GM04503 (cell line): ENCODE measurements around the gene KDM2B.
A peak's percentile ranks its signal among the peaks of the same experiment; 100 is the strongest.

Experiments used
- DNase-seq: peaks from one replicate; pipeline ENCODE4 v3.0.0-alpha.2; 2012; ENCODE audit warnings: low read depth

Gene KDM2B

DNA sequence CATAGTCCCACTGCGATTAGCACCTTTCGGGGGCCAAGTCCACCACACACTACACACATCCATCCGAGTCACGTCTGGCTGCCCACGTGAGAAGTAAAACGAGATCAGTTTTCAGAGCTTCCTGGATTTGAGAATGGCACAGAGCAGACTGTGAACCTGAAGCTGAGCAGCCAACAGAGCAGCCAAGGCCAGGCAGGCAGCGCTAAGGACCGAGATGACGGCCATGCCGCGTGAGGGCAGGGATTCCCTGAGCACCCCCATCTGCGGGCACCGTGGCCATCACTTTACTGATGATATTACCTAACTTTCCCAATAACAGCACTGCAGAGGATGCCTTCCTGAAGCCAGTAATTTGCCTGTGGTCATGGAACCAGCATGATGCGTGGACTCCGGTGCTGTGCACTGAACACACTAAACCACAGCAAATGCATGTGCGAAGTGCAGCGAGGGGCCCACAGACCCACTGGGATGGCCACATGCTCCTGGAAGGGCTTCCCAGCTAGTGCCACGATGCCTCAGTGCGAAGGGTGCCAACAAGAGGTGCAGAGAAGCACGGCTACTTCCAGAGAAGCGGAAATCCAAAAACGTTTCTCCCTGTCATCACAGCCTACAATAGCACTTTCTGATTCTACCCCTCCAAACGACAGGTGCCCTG lies 124.9 kb downstream of the KDM2B start:
- no peak for DNase-seq

DNA sequence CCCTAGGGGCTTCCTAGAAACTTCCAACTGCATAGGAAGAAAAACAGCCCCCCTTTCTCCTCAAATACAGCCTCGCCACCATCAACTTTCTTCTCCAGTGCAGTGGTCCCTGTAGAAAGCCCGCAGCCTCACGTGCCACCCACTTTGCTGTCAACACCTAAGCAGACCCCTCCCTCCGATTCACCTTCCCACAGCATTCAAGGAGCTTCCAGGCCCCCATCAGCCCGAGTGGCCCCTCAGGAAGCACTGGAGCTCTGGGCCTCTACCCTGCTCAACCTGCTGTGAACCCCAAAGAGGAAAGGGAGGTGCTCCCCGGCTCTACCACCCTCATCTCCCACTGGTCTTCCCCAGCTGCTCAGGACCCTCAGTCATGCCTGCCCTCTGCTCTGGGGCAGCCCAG lies 125.9 kb downstream of the KDM2B start:
- DNase-seq, result no peak

DNA sequence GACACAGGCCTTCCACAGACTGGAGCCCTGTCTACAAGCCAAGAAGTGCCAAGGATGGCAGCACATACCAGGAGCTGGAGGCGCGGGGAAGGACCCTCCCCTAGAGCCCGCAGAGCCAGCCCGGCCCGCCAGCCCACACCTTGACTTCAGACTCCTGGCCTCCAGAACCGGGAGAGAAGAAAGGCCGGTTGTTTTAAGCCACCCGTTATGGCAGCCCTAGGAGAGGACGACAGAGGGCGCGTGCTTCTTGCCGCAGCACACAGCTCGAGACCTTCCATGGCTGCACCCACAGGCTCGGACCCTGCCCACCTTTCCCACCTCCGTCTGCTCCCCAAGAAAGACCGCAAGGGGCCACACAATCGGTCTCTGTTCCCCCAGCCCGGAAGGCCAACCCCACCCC lies 127.2 kb downstream of the KDM2B start:
- no peak for DNase-seq

DNA sequence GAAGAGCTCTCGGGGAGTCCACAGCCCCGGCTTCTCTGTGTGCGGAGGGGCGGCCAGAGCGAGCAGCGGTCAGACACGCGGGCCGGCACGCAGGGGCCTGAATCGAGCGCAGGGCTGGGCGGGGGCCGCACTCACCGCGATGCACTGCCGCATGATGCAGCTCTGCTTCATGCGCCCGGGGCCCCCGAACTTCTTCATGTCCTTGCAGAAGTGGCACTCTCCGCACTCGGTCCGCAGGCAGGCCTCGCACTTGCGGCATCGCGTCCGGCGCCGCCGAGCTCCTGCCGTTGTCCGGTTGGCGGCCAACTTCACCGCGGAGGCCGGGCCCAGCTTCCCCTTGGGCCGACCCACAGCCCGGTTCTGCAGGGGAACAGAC lies 127.8 kb downstream of the KDM2B start:
- no peak for DNase-seq

DNA sequence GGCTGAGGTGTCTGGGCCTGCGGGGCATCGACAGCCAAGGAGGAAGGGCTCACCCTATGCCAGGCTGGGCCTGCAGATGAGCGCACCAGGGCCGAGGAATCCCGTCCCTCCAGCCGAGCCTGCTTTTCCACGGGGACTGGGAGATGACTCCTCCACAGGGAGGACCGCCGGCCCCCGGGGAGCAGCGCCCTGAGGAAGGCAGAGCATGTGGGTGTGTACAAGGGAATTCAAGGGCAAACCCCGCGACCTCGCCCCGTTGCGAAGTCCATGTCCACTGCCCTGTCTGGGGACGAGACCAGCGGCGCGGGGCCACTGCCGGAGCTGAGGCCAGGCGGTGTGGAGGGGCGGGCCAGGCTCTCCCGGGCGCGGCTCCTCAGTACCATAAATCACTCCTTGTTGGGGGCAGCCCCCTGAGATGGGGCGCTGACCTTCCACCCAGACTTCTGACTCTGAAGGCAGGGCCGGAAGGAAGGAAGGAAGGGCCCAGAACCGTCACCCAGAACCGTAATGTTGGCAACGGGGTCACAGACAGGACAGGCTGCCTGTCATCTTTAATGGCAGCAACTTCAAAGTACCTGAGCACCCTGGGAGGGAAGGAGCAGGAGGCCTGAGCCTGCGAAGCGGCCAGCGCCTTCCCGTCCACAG lies 128.4 kb downstream of the KDM2B start:
- DNase-seq, result peak; percentile 35

DNA sequence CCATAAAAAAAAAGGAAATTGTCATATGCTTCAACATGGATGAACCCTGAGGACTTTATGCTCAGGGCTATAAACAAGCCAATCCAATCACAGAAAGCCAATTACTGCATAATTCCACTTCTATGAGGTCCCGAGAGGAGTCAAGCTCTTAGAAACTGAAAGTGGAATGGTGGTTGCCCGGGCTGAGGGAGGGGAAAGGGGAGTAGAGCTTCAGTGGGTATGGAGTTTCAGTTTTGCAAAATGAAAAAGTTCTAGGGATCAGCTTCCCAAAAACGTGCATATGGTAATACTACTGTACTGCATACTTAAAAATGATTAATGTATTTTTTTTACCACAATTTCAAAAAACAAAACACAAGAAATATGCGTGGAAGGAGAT lies 128.9 kb downstream of the KDM2B start:
- DNase-seq, result peak; percentile 28

DNA sequence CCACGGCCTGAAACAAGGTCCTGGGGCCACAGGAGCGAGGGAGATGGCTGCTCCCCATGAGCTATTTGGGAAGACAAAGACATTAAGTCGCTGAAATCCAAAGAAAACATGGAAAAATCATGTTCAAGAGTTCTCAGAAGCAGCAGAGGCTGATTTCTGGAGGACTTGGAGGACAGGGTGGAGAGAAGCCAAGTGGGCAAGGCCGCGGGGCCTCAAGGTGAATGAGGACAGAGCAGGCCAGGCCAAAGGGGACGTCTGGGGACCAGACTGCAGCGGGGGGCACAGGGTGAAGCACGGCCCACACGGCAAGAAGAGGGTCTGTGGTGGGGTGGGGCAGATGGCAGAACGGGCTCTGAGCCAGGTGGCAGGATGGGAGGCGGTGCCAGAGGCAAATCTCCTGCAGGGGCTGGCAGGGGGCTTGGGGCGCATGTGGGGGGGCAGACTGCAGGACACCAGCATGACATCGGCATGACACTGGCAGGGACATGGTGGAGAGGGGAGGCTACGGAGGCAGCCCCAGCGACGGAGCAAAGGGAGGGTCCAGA lies 132.0 kb downstream of the KDM2B start:
- no peak for DNase-seq

DNA sequence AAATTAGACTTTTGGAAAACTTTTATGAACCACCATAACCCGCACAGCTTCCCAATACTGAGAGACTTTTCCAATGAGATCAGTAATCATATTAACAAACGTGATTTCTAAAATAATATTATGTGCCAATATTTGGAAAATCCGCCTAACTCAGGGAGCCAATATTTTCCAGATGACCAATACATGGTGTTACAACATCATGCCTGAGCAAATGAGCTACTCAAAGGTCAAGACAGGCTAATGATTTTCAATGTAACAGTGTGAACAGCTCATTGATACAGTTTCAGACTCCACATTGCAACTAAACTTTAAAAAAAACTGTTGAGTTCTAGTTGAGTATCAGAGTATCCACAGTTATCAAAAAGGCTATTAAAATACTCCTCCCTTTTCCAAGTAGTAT lies 134.1 kb downstream of the KDM2B start:
- no peak for DNase-seq

DNA sequence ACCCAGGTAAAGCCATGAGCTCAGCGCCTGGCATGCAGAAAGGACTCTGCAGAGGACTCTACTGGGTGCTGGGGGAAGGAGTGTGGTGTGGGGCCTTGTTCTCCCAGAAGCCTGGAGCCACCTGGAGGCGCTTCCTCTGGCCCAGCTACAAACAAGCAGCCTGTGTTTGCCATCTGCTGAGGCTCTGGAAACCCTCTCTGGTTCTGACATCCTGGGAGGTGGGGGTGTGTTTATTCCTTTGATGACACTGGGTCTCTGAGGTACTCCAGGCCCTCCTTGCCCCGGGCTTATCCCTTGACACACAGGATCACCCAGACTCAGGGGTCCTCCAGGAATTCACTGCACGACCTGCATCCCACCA lies 136.0 kb downstream of the KDM2B start:
- no peak for DNase-seq

DNA sequence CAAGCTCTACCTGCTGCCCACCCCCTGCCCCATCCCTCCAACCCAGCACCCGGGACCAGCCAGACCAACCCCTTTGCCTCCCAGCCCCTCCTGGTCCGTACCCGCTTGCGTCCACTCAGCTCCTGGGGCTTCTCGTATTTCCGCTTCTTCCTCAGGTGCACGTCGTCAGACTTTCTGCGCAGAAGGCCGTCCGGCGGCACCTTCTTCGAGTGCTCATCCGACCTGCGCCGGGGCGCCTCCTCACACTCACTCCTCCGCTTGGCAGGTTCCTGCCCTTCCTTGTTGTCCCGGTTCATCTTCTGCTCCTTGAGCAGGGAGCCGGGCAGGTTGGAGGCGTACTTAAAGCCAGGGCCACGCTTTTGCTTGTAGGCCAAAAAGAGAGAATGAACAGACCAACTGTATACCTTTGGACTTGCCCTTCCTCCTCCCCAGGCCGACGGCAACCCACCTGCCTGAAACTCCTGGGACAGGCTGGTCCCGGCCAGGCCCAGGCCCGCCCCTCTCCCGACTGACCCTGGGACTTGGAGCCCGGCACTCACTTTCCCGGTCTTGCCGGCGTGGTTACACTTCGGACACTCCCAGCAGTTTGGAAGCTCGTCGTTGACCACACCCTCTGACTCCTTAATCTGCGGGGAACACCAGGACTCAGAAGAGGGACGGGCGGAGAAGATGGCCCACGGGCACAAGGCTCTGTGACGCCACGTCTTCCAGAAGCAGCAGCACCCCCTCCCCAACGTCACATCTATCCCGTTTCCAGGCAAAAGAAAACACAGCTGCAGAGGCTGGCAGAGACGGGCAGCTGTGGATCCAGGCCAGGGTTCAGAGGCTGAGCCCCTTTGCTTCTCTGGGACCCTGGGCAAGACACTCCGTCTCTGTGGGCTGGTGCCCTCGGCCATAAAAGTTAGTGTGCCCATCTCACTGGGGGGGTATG lies 136.6 kb downstream of the KDM2B start:
- DNase-seq, result no peak

DNA sequence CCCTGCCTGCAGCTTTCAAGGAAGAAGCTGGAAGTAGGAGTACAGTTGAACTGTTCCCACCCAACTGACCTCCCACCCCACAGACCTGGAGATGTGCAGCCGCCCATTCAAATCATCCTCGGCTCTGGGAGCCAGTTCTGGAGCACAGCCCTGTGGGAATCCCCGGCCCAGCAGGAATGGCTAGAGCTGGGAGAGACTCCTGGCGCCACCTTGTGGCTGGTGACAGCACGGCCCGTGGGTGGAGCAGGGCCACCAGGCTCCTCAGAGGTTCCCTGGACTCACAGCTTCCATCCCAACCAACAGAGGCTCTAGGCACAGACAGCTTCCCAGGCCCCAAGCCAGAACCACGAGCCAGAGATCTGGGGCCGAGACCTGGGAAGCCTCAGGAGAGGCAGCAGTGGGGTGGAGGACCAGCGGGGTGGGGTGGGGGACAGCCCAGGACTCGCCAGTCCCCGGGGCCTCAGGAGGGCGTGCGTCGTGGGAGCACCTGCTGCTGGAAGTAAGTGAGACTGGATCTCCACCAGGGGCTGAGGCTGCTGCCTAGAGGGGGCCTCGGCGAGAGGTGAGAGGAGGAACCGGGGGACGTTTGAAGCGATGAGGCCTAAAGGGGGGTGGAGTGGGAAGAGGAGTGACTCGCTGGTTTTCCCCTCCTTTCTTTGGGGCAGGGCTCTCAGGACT lies 137.5 kb downstream of the KDM2B start:
- DNase-seq, result no peak

DNA sequence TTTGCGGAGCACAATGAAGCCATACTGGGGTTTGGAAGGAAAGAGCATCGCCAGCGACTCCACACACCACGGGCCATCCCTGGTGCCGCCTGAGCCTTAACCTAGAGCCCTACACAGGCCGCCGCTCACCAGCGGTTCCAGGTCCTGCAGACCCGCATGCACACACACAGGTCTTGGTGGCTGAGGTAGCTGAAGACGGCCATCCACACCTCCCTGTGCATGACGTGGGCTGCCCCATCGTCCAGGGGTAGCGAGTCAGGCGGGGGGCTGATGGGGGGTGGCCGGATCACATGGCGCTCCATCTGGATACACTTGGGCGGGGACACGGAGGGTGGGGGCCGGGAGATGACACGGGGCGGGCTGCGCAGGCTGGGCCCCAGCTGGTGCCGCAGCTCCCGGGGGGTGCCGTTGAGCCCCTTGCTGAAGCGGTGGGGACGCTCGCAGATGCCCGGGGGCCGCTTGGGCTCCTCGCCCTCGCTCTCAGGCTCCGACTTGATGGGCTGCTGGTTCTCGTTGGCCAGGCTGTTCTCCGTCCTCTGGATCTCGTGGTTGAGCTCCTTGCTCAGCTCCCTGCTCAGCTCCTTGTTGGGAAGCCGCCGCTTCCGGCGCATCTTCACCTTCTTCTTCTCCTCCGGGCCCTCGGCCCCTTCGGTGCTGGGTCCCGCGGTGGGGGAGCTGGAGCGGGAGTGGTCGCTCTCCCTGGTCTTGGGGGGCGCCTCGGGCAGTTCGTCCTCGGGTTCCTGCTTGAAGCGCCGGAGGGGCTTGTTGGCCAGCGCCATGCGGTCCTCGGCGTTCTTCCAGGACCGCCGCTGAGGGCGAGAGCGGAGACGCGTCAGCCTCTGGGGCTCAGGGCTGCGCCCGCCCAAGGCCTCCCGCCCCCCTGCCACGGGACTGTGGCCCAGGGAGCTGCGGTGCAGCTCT lies 138.5 kb downstream of the KDM2B start:
- no peak for DNase-seq

DNA sequence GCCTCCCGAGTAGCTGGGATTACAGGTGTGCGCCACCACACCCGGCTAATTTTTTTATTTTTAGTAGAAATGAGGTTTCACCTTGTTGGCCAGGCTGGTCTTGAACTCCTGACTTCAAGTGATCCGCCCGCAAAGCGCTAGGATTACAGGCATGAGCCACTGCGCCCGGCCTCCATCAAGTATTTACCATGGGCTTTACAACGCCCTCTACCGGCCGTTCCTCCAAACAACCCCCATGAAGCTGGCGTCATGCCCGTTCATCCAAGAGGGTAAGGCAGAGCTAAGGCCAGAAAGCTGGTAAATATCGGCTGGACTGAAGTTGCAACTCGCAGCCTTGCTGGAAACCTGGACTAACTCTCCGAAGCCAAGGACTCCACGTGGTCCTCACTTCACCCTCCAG lies 139.3 kb downstream of the KDM2B start:
- no peak for DNase-seq

DNA sequence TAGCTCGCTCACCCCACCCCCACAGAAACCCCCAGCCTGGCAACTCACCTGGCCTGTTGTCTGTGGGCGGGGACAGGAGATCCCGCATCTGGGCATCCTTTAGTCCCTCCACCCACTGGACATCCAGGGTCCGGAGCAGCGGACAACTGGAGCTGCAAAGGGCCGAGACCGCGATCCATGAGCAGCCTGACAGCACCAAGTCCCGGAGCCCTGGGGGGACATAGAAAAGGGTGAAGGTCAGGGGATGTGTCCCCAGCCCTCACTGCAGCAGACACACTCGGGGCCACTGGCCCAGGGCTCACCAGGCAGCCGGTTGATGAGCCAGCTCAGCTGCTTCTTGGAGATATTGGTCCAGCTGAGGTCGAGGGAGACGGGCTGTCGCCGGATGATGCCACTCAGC lies 140.1 kb downstream of the KDM2B start:
- DNase-seq, result no peak

DNA sequence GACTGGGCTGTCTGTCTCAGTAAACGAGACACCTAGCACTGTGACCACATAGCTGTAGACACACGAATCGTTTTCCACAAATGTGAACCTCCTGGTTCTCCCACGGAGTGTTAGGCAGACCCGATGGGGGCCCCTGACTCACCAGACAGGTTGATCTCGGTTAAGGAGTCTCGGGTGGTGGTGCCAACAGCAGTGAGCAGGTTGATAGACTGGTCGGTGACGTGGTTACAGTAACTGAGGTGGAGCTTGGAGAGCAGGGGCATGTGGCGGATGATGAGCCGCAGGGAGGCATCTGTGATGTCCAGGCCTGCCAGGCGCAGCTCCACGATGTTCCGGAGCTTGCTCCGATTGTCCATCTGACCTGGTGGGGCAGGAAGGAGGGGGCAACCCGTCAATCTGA lies 141.1 kb downstream of the KDM2B start:
- DNase-seq, result no peak

DNA sequence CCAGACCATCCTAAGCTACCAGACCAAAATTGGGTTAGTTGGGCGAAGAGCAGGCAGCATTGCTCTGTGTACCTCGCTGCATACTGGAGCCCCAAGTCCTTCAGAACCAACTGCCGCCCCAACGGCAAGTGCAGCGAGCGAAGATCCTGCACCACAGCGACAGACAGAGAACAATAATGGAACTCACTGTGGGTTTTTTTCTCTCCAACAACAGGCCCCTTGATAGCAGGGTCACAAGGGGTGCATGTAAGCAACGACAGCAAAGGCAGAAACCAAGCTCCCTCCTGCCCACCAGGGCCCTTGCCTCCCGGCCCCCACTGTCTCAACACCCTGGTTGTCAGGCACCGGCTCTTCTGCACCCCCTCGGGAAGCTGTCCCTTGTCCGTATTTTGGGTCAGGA lies 141.9 kb downstream of the KDM2B start:
- DNase-seq, result no peak

DNA sequence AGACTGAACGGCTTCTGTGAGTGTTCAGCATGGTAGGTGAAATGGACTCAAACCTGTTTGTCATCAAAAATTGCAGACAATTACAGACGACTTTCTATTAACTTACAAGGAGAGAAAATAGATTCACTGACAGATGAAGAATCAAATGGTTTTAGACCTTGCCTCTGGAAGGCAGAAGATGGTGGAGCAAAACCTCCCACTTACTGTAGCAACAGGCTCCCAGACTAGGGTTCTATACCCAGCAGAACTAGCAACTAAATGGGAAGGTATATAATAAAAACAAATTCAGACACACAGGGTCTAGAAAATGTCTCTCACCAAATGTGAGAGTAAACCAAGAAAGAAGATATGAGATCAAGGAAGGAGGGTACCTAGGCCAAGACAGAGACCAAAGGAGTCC lies 144.1 kb downstream of the KDM2B start:
- no peak for DNase-seq

DNA sequence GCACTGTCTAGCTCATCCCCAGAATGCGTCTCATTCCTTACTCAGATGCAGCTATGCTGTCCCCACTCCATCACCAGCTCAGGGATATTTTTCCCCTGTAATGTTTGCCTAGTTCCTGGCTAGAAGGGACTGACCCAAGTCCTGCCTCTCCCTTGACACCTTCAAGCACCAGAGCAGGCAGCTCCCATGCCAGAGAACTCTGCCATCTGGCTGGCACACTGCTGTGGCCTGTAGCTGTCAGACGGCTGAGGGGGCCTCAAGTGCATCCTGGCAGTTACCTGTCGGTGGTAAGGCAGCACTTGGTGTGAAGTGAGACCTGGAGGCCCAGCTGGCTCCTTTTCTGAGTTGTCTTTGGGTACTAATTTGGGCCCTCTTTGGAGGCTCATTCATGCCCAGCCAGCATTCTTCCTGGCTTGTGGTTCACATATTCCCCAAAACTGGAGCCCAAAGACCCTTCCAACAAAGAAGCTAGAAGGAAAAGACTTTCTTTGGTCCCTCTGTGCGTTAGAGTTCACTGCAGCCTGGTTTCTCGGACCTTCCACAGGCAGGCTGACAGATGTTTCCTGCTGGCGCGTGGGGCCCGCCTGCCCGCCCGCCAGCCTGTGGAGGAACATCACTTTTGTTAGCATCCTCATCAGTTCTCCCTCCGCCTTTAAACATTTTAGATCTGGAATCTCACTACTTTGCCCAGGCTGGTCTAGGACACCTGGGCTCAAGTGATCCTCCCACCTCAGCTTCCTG lies 147.9 kb downstream of the KDM2B start:
- DNase-seq, result no peak

DNA sequence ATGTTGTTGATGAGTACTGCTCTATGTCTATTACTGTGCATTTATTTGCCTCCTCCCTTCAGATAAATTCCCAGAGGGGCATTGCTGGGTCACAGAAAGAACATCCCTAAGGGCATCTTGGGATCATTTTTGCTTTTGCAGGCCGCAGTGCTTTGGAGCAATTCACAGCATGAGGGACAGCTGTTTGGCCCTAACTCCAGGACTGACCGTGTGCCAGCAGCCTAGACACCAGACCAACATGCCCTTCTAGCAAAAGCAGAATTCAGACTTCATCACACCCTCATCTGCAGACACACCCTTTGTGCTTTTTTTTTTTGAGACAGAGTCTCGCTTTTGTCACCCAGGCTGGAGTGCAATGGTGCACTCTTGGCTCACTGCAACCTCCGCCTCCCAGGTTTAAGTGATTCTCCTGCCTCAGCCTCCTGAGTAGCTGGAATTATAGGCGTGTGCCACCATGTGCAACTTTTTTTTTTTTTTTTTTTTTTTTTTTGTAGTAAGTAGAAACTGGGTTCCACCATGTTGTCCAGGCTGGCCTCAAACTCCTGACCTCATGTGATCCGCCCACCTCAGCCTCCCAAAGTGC lies 149.9 kb downstream of the KDM2B start:
- DNase-seq, result no peak

DNA sequence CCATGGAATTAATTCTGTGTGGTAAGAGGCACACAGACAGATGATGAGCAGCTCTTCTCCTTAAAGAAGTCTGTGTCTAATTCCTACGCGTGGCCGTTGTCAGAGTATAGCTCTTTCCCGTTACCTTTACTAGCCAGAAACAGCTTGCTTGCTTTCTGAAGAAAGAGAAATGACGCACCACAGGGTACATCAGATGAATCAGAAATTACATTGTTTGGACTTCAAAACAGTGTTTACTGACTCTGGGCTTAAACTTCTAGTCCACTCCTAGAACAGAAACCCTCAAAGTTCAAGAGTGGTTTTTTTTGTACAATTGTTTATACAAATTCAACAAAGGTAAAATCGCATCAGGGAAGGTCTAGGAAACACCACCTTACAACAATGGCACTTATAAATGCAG lies 151.9 kb downstream of the KDM2B start:
- no peak for DNase-seq
